NT2/D1 (cell line): ENCODE measurements around the gene SEC11C.

Experiments used
- YY1 ChIP-seq: IDR thresholded peaks from 2 replicates; pipeline ENCODE4 v1.6.1; 2011; ENCODE audit not compliant: insufficient read length, insufficient read depth
- ZNF274 ChIP-seq: IDR thresholded peaks from 2 replicates; pipeline ENCODE4 v1.6.1; 2011; ENCODE audit warnings: mild to moderate bottlenecking, low read depth, low read length

DNA sequence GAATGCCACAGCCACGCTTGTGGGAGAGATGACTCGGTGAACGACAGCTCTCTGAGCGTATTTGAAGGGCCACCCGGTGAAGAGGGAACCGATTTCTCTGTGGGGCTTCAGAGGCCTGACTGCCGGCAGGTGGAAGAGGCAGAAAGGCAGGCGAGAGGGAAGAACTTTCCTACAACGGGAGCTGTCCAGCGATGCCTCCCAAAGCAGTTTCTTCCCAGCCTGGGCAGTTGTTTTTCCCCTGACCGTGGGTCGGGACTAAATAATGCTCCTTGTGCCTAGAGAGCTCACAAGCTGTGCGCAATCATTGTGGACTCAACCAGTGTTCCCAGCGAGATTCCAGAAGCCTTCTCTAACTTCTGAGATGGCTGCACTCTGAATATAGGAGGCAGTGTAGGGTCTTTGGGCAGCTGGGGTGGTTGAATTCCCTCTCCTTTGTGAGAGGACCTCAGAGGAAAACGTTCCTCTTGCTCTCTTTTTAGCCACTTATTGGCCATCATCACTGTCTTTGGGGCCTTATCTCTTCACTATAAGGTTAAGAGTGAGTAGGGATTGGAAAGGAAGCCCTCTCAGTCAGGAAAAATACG is 710 bp downstream of the SEC11C start:
- TF ChIP-seq ZNF274 (no peak), YY1 (no peak)
